ENCODE results near the gene TMED6. TPM values are rescaled to one million over a fixed set of nuclear protein-coding genes. Genes with fewer than 3 reads are reported as not detected.

Gene TMED6
- total and polyA plus RNA-seq, 2 of the 8 experiments (the other 6 are each of a cell fraction or from before 2014, with no cell fraction given): not detected

- H3K4me3 ChIP-seq (ENCODE audit: extremely low read depth in 1 of 4, insufficient read depth in 2 of 4, low read depth in 3 of 4, low read length in 4 of 4): no peak overlapping the region
- H2BK15ac ChIP-seq (ENCODE audit: low read length): no peak overlapping the region
- TF ChIP-seq CBX8 (IDR thresholded peaks at IDR 0.05; ENCODE audit: borderline replicate concordance, low read depth, low read length) (no peak), SP1 (IDR thresholded peaks at IDR 0.05; ENCODE audit: low read depth, low read length) (no peak), CHD2 (IDR thresholded peaks at IDR 0.05; ENCODE audit: low read length) (no peak), FOSL1 (IDR thresholded peaks at IDR 0.05; ENCODE audit: insufficient read depth, low read depth, low read length) (no peak), ZNF274 (IDR thresholded peaks at IDR 0.05; ENCODE audit: borderline replicate concordance, extremely low read depth, low read length) (no peak), JUND (IDR thresholded peaks at IDR 0.05; ENCODE audit: low read length) (no peak), CHD1 (IDR thresholded peaks at IDR 0.05; ENCODE audit: low read depth, low read length) (no peak), CREB1 (IDR thresholded peaks at IDR 0.05) (no peak), TBP (IDR thresholded peaks at IDR 0.05; ENCODE audit: low read depth, low read length) (no peak)
- no peak overlapping the region for H2BK20ac ChIP-seq (ENCODE audit: low read length)
- no peak overlapping the region for H3K27ac ChIP-seq (ENCODE audit: low read depth, low read length)
- ChIA-PET POLR2A (ENCODE audit: partially characterized antibody) (interaction anchor here (1.4 kb wide), 1 partner anchor 14 kb away, joined by 3 read pairs; no protein-coding TSS in a partner anchor), CTCF (ENCODE audit: partially characterized antibody) (no interaction called here)
- H3K23me2 ChIP-seq (ENCODE audit: low read depth, low read length): no peaks in the 10 kb centered on the region
- H2BK5ac ChIP-seq (ENCODE audit: low read depth, low read length): no peak overlapping the region
- no peaks in the 10 kb centered on the region for H3K9me3 ChIP-seq (ENCODE audit: insufficient read depth in 2 of 2, low read depth in 1 of 2, low read length in 1 of 2)
- no peak overlapping the region for H2AFZ ChIP-seq (ENCODE audit: low read length)
- H3K18ac ChIP-seq (ENCODE audit: extremely low read depth, low read length): no peak overlapping the region
- no peak overlapping the region for H3K4ac ChIP-seq (replicated peaks; ENCODE audit: insufficient read length, low read depth, low read length)
- peaks cover 0 to 4% of the 10 kb centered on the region in 2 experiments for H4K20me1 ChIP-seq (replicated peaks in 1 of 2; ENCODE audit: control insufficient read depth in 1 of 2, insufficient read depth in 2 of 2, low read length in 2 of 2)
- no peak overlapping the region for H2AK5ac ChIP-seq (ENCODE audit: low read depth, low read length)
- no peaks in the 10 kb centered on the region for H3K79me2 ChIP-seq (ENCODE audit: control insufficient read depth in 1 of 2, insufficient read depth in 2 of 2, low read length in 2 of 2)
- H2BK120ac ChIP-seq (replicated peaks; ENCODE audit: low read depth, low read length): no peak overlapping the region
- H3K36me3 ChIP-seq (ENCODE audit: control insufficient read depth in 2 of 4, insufficient read depth in 4 of 4, low read length in 3 of 4): peaks cover 13 to 54% (median 37%) of the 10 kb centered on the region in 4 experiments
- no peak overlapping the region for H3K23ac ChIP-seq (ENCODE audit: insufficient read length)
- H4K91ac ChIP-seq (replicated peaks; ENCODE audit: insufficient read length, low read length): no peak overlapping the region
- H3K27me3 ChIP-seq (replicated peaks in 1 of 4; ENCODE audit: control insufficient read depth in 3 of 4, extremely low read depth in 1 of 4, insufficient read depth in 3 of 4, low read length in 3 of 4): no peaks in the 10 kb centered on the region
- no peak overlapping the region for H2BK12ac ChIP-seq (ENCODE audit: low read depth, low read length)
- FAIRE-seq (no peak), DNase-seq (ENCODE audit: low read depth in 1 of 2, low spot score in 2 of 2) (no peak)
- no peak overlapping the region for H4K5ac ChIP-seq (ENCODE audit: insufficient read length, low read depth, low read length)
- no peak overlapping the region for H4K8ac ChIP-seq (ENCODE audit: extremely low read depth, insufficient read depth, low read length)
- no peak overlapping the region for H3K4me2 ChIP-seq (ENCODE audit: insufficient read depth in 1 of 2, low read depth in 2 of 2, low read length in 2 of 2)
- no peak overlapping the region for H3K56ac ChIP-seq (replicated peaks; ENCODE audit: insufficient read length, low read depth, low read length)
- H3K14ac ChIP-seq (ENCODE audit: insufficient read length): no peak overlapping the region
- no peak overlapping the region for H3K9ac ChIP-seq (replicated peaks in 1 of 4; ENCODE audit: extremely low read depth in 1 of 4, low read depth in 3 of 4, low read length in 3 of 4)
- H3K79me1 ChIP-seq (ENCODE audit: low read depth, low read length): no peaks in the 10 kb centered on the region
- WGBS, 2 experiments (ENCODE audit: extremely low coverage in 1 of 2, insufficient coverage in 1 of 2, insufficient read length in 1 of 2, insufficient replicate concordance in 2 of 2, low coverage in 1 of 2, low lambda C conversion rate in 2 of 2, missing lambda C conversion rate in 1 of 2): 81% methylated on average over 2 of the region's 2 CpGs; no CpG with 5 or more reads in 1 of the 2 experiments
- H3K4me1 ChIP-seq (replicated peaks in 1 of 4; ENCODE audit: control insufficient read depth in 3 of 4, insufficient read depth in 4 of 4, low read length in 3 of 4): no peaks in the 10 kb centered on the region
Measured at GRCh38 chr16:69365901-69366300, 14.3 kb upstream of the TMED6 start.
